K562 (cell line): ENCODE results near the gene OR2V1. TPM values are rescaled to one million over a fixed set of nuclear protein-coding genes. Genes with fewer than 3 reads are reported as not detected.

ENCODE experiments used
- BRD4 ChIP-seq: fragments of 200-600 bp; sonication (generic); IDR thresholded peaks from 2 replicates; pipeline ENCODE4 v1.6.1; 2017; ENCODE audit warnings: inconsistent platforms
- CTBP1 ChIP-seq: fragments of 450-650 bp; IDR thresholded peaks from 2 replicates; pipeline ENCODE4 v1.6.1; 2016; ENCODE audit warnings: borderline replicate concordance
- DMBX1 ChIP-seq: fragments of 250-450 bp; sonication (Bioruptor Pico); IDR thresholded peaks from 2 replicates; pipeline ENCODE4 v1.8.0; 2022; ENCODE audit warnings: inconsistent platforms, mild to moderate bottlenecking, moderate library complexity, borderline replicate concordance
- ELF4 ChIP-seq: fragments of 450-650 bp; formaldehyde crosslinking; IDR thresholded peaks from 2 replicates; pipeline ENCODE4 v1.4.0; 2022; ENCODE audit warnings: missing genetic modification characterization
- FOXA3 ChIP-seq, 2 experiments: fragments of 450-650 bp in 1 of 2; sonication (generic) in 1 of 2; formaldehyde crosslinking; IDR thresholded peaks in 1 of 2; conservative IDR thresholded peaks in 1 of 2; 2 replicates each; pipeline versions ENCODE4 v1.4.0 to v1.8.0; 2020 to 2022; ENCODE audit warnings: mild to moderate bottlenecking in 2 of 2, missing genetic modification reagents in 1 of 2
- HDAC1 ChIP-seq, 2 experiments: fragments of 450-650 bp; IDR thresholded peaks; 2 replicates each; pipeline ENCODE4 v1.6.1; 2016 to 2017; ENCODE audit warnings: inconsistent platforms in 1 of 2, mild to moderate bottlenecking in 1 of 2, moderate library complexity in 1 of 2
- HIVEP1 ChIP-seq: fragments of 250-450 bp; sonication (Bioruptor Pico); IDR thresholded peaks from 2 replicates; pipeline ENCODE4 v1.4.0; 2020; ENCODE audit warnings: mild to moderate bottlenecking
- MCM5 ChIP-seq: fragments of 450-650 bp; IDR thresholded peaks from 2 replicates; pipeline ENCODE4 v1.6.1; 2016; ENCODE audit warnings: low read depth
- MTA3 ChIP-seq: fragments of 450-650 bp; formaldehyde crosslinking; IDR thresholded peaks from 2 replicates; pipeline ENCODE4 v1.6.1; 2017; ENCODE audit warnings: mild to moderate bottlenecking, borderline replicate concordance
- POLR2AphosphoS2 ChIP-seq: IDR thresholded peaks from 2 replicates; pipeline ENCODE4 v1.6.1; 2012; ENCODE audit warnings: low read length, improper control_type of control experiment
- RBM22 ChIP-seq: fragments of 200-400 bp; formaldehyde crosslinking; IDR thresholded peaks from 2 replicates; pipeline ENCODE4 v1.6.1; 2018; ENCODE audit warnings: low read length, low read depth; ENCODE audit not compliant: poor library complexity, severe bottlenecking
- RFX5 ChIP-seq: IDR thresholded peaks from 2 replicates; pipeline ENCODE4 v1.6.1; 2011; ENCODE audit warnings: low read depth, mild to moderate bottlenecking, improper control_type of control experiment, low read length
- SP1 ChIP-seq: sonication (generic); formaldehyde crosslinking; IDR thresholded peaks from 2 replicates; pipeline ENCODE4 v1.8.1; 2022; ENCODE audit warnings: mild to moderate bottlenecking, missing genetic modification reagents
- TAF15 ChIP-seq: fragments of 200-400 bp; formaldehyde crosslinking; IDR thresholded peaks from 2 replicates; pipeline ENCODE4 v1.6.1; 2017; ENCODE audit warnings: mild to moderate bottlenecking, low read depth, low read length, moderate library complexity
- polyA plus RNA-seq, 8 experiments: library from polyadenylated mRNA; depleted of rRNA in 4 of 8; stranded (reverse) in 5 of 8; unstranded in 3 of 8; fragments of >200 nt; fragmentation: Nextera tagmentation in 2 of 8; fragmentation: Illumina TruSeq in 1 of 8; extraction: Ambion mirVana in 2 of 8; extraction: Trizol in 1 of 8; gene quantifications; 2 replicates each; pipeline versions ENCODE4 v1.2.1 to v1.2.3, GENCODE V29; 2011 to 2014; ENCODE audit warnings: inconsistent platforms in 1 of 8, missing spikeins in 1 of 8
- total RNA-seq, 7 experiments: library from RNA; depleted of rRNA in 6 of 7; stranded (reverse); fragments of >200 nt in 6 of 7; fragmentation: Illumina TruSeq in 2 of 7; extraction: Trizol in 2 of 7; gene quantifications; 2 replicates each; pipeline versions ENCODE4 v1.2.1 to v1.2.3, GENCODE V29; 2011 to 2021; ENCODE audit warnings: low replicate concordance in 1 of 7
- TF ChIP-seq, protein P1 (sequence below): sonication (generic); formaldehyde crosslinking; IDR thresholded peaks from 2 replicates; pipeline ENCODE4 v1.8.0; 2022; ENCODE audit warnings: mild to moderate bottlenecking, missing genetic modification reagents
- TF ChIP-seq, protein P2 (sequence below): fragments of 450-650 bp; IDR thresholded peaks from 2 replicates; pipeline ENCODE4 v1.6.1; 2016; ENCODE audit warnings: mild to moderate bottlenecking, moderate library complexity

Gene OR2V1
- total and polyA plus RNA-seq, 9 of the 15 experiments (the other 6 are each of a cell fraction or from before 2014, with no cell fraction given), result 0.04 to 0.28 (median 0.15) TPM; not detected in 5

DNA sequence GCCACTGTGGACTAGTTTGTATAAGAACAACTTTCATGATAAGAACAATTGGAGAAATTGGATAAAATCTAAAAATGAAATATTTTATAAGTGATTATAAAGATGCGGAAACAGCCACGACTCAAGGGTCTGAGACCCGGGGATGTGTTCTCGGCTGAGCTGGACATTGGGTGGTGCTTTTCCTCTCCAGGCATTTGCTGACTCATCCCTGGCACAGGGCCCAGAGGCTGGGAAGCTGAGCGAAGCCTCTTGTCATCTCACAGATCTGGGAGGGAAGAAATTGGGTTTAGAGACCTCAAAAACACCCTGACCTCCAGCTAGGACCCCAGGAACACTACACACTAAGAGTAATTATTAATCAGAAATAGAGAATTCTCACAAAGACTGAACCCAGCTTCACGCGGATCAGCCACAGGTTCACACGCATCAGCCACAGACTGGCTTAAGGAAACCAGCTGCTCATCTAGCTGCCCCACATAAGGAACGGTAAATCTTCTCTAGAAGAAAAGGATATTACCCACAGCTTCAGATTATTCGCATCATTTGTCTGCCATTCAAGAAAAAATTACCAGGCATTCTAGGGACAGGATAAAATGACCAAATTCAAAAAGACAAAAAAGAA, 2.8 kb upstream of the OR2V1 start (continued):
- TF ChIP-seq ELF4 (CRISPR knock-in tag) (no peak), HIVEP1 (CRISPR knock-in tag) (no peak), MCM5 (no peak), TAF15 (no peak), RBM22 (no peak), BRD4 (no peak), POLR2AphosphoS2 (no peak), SP1 (no peak), MTA3 (0 out of 2 replicates have a peak, but pooled peaks have one; percentile 63), CTBP1 (peak; percentile 27; the same call in 1 of the 2 replicates), FOXA3 (CRISPR knock-in tag; conservative IDR thresholded peaks at IDR 0.05 in 1 of 2, IDR thresholded peaks at IDR 0.05 in 1 of 2) (no peak), DMBX1 (no peak), RFX5 (no peak), HDAC1 (IDR thresholded peaks at IDR 0.05) (no peak)
- TF ChIP-seq, protein P1, sequence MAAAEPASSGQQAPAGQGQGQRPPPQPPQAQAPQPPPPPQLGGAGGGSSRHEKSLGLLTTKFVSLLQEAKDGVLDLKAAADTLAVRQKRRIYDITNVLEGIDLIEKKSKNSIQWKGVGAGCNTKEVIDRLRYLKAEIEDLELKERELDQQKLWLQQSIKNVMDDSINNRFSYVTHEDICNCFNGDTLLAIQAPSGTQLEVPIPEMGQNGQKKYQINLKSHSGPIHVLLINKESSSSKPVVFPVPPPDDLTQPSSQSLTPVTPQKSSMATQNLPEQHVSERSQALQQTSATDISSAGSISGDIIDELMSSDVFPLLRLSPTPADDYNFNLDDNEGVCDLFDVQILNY, result no peak
- TF ChIP-seq, protein P2, sequence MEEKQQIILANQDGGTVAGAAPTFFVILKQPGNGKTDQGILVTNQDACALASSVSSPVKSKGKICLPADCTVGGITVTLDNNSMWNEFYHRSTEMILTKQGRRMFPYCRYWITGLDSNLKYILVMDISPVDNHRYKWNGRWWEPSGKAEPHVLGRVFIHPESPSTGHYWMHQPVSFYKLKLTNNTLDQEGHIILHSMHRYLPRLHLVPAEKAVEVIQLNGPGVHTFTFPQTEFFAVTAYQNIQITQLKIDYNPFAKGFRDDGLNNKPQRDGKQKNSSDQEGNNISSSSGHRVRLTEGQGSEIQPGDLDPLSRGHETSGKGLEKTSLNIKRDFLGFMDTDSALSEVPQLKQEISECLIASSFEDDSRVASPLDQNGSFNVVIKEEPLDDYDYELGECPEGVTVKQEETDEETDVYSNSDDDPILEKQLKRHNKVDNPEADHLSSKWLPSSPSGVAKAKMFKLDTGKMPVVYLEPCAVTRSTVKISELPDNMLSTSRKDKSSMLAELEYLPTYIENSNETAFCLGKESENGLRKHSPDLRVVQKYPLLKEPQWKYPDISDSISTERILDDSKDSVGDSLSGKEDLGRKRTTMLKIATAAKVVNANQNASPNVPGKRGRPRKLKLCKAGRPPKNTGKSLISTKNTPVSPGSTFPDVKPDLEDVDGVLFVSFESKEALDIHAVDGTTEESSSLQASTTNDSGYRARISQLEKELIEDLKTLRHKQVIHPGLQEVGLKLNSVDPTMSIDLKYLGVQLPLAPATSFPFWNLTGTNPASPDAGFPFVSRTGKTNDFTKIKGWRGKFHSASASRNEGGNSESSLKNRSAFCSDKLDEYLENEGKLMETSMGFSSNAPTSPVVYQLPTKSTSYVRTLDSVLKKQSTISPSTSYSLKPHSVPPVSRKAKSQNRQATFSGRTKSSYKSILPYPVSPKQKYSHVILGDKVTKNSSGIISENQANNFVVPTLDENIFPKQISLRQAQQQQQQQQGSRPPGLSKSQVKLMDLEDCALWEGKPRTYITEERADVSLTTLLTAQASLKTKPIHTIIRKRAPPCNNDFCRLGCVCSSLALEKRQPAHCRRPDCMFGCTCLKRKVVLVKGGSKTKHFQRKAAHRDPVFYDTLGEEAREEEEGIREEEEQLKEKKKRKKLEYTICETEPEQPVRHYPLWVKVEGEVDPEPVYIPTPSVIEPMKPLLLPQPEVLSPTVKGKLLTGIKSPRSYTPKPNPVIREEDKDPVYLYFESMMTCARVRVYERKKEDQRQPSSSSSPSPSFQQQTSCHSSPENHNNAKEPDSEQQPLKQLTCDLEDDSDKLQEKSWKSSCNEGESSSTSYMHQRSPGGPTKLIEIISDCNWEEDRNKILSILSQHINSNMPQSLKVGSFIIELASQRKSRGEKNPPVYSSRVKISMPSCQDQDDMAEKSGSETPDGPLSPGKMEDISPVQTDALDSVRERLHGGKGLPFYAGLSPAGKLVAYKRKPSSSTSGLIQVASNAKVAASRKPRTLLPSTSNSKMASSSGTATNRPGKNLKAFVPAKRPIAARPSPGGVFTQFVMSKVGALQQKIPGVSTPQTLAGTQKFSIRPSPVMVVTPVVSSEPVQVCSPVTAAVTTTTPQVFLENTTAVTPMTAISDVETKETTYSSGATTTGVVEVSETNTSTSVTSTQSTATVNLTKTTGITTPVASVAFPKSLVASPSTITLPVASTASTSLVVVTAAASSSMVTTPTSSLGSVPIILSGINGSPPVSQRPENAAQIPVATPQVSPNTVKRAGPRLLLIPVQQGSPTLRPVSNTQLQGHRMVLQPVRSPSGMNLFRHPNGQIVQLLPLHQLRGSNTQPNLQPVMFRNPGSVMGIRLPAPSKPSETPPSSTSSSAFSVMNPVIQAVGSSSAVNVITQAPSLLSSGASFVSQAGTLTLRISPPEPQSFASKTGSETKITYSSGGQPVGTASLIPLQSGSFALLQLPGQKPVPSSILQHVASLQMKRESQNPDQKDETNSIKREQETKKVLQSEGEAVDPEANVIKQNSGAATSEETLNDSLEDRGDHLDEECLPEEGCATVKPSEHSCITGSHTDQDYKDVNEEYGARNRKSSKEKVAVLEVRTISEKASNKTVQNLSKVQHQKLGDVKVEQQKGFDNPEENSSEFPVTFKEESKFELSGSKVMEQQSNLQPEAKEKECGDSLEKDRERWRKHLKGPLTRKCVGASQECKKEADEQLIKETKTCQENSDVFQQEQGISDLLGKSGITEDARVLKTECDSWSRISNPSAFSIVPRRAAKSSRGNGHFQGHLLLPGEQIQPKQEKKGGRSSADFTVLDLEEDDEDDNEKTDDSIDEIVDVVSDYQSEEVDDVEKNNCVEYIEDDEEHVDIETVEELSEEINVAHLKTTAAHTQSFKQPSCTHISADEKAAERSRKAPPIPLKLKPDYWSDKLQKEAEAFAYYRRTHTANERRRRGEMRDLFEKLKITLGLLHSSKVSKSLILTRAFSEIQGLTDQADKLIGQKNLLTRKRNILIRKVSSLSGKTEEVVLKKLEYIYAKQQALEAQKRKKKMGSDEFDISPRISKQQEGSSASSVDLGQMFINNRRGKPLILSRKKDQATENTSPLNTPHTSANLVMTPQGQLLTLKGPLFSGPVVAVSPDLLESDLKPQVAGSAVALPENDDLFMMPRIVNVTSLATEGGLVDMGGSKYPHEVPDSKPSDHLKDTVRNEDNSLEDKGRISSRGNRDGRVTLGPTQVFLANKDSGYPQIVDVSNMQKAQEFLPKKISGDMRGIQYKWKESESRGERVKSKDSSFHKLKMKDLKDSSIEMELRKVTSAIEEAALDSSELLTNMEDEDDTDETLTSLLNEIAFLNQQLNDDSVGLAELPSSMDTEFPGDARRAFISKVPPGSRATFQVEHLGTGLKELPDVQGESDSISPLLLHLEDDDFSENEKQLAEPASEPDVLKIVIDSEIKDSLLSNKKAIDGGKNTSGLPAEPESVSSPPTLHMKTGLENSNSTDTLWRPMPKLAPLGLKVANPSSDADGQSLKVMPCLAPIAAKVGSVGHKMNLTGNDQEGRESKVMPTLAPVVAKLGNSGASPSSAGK, result no peak
